NK-92 (cell line): ENCODE data around the gene BAZ2B.

Source experiments
- DNase-seq: peaks from one replicate; lab custom pipeline; 2025; ENCODE audit not compliant: unreplicated experiment; lab: John Stamatoyannopoulos, UW

The BAZ2B gene

GRCh38 chr2:159615367-159616285 is 722 bp downstream of the BAZ2B start:
- no peak for DNase-seq

GRCh38 chr2:159614534-159615366 is 1.6 kb downstream of the BAZ2B start:
- DNase-seq = no peak

GRCh38 chr2:159613651-159614285 is 2.6 kb downstream of the BAZ2B start:
- no peak for DNase-seq

GRCh38 chr2:159613091-159613490 is 3.3 kb downstream of the BAZ2B start:
- DNase-seq = no peak

- DNase-seq = no peak
Observed at GRCh38 chr2:159612255-159612901, 4.0 kb downstream of the BAZ2B start.

GRCh38 chr2:159609811-159610549 is 6.4 kb downstream of the BAZ2B start:
- DNase-seq = no peak

- no peak for DNase-seq
Observed at GRCh38 chr2:159608723-159609308, 7.5 kb downstream of the BAZ2B start.

GRCh38 chr2:159608108-159608507 is 8.2 kb downstream of the BAZ2B start:
- DNase-seq = no peak

- DNase-seq = no peak
Observed at GRCh38 chr2:159606287-159606686, 10.1 kb downstream of the BAZ2B start.

- no peak for DNase-seq
Observed at GRCh38 chr2:159605441-159606178, 10.7 kb downstream of the BAZ2B start.

GRCh38 chr2:159604159-159604558 is 12.2 kb downstream of the BAZ2B start:
- no peak for DNase-seq

- no peak for DNase-seq
Observed at GRCh38 chr2:159600752-159601151, 15.6 kb downstream of the BAZ2B start.

- DNase-seq = no peak
Observed at GRCh38 chr2:159595410-159596046, 20.8 kb downstream of the BAZ2B start.

GRCh38 chr2:159592441-159592840 is 23.9 kb downstream of the BAZ2B start:
- no peak for DNase-seq

- DNase-seq = no peak
Observed at GRCh38 chr2:159591221-159591620, 25.1 kb downstream of the BAZ2B start.

- DNase-seq = no peak
Observed at GRCh38 chr2:159589286-159589685, 27.1 kb downstream of the BAZ2B start.

- no peak for DNase-seq
Observed at GRCh38 chr2:159586034-159586433, 30.3 kb downstream of the BAZ2B start.

GRCh38 chr2:159585622-159586021 is 30.7 kb downstream of the BAZ2B start:
- no peak for DNase-seq

- DNase-seq = peak; percentile 1
Observed at GRCh38 chr2:159584796-159585195, 31.6 kb downstream of the BAZ2B start.
